HepG2 (cell line): ENCODE measurements around the gene PODXL2. TPM values are rescaled to one million over a fixed set of nuclear protein-coding genes. Genes with fewer than 3 reads are reported as not detected.
A peak's percentile ranks its signal among the peaks of the same experiment; 100 is the strongest.

Source experiments
- CBX1 ChIP-seq: IDR thresholded peaks from one replicate; pipeline ENCODE4 v1.6.1; 2016; ENCODE audit warnings: antibody characterized with exemption, low read depth
- CCDC6 ChIP-seq: sonication (generic); formaldehyde crosslinking; IDR thresholded peaks from 2 replicates; pipeline ENCODE4 v1.8.1; 2022; ENCODE audit warnings: mild to moderate bottlenecking, missing genetic modification reagents, moderate library complexity
- CEBPG ChIP-seq: IDR thresholded peaks from 2 replicates; pipeline ENCODE4 v1.6.1; 2016
- FOXC1 ChIP-seq: sonication (generic); formaldehyde crosslinking; IDR thresholded peaks from 2 replicates; pipeline ENCODE4 v1.8.0; 2022; ENCODE audit warnings: mild to moderate bottlenecking, missing genetic modification reagents, borderline replicate concordance
- GATAD2A ChIP-seq: IDR thresholded peaks from 2 replicates; pipeline ENCODE4 v1.6.1; 2016
- HIVEP1 ChIP-seq: sonication (generic); formaldehyde crosslinking; IDR thresholded peaks from 2 replicates; pipeline ENCODE4 v1.4.0; 2020; ENCODE audit warnings: mild to moderate bottlenecking, missing genetic modification reagents
- NR0B2 ChIP-seq: sonication (generic); formaldehyde crosslinking; IDR thresholded peaks from 2 replicates; pipeline ENCODE4 v1.4.0; 2020; ENCODE audit warnings: mild to moderate bottlenecking, missing genetic modification reagents
- SOX6 ChIP-seq, 2 experiments: fragments of 450-650 bp in 1 of 2; sonication (generic) in 1 of 2; formaldehyde crosslinking in 1 of 2; IDR thresholded peaks; 2 replicates each; pipeline versions ENCODE4 v1.4.0 to v1.6.1; 2017 to 2020; ENCODE audit warnings: antibody characterized with exemption in 1 of 2, mild to moderate bottlenecking in 1 of 2, missing genetic modification reagents in 1 of 2
- TBX2 ChIP-seq: sonication (generic); formaldehyde crosslinking; IDR thresholded peaks from 2 replicates; pipeline ENCODE4 v1.5.0; 2020; ENCODE audit warnings: missing genetic modification reagents, mild to moderate bottlenecking, borderline replicate concordance
- ZIK1 ChIP-seq: sonication (generic); formaldehyde crosslinking; IDR thresholded peaks from 2 replicates; pipeline ENCODE4 v1.5.0; 2020; ENCODE audit warnings: mild to moderate bottlenecking, low read depth, missing genetic modification reagents, borderline replicate concordance
- ZKSCAN1 ChIP-seq: fragments of 150-350 bp; IDR thresholded peaks from 2 replicates; pipeline ENCODE4 v1.6.1; 2014; ENCODE audit warnings: low read length
- ZNF281 ChIP-seq: sonication (generic); formaldehyde crosslinking; IDR thresholded peaks from 2 replicates; pipeline ENCODE4 v1.4.0; 2020; ENCODE audit warnings: missing genetic modification reagents, borderline replicate concordance
- ZNF512 ChIP-seq: sonication (generic); formaldehyde crosslinking; IDR thresholded peaks from 2 replicates; pipeline ENCODE4 v1.4.0; 2020; ENCODE audit warnings: mild to moderate bottlenecking, missing genetic modification reagents
- ZNF670 ChIP-seq: sonication (generic); formaldehyde crosslinking; IDR thresholded peaks from 2 replicates; pipeline ENCODE4 v1.8.0; 2022; ENCODE audit warnings: mild to moderate bottlenecking, missing genetic modification reagents, borderline replicate concordance
- ZNF784 ChIP-seq: sonication (generic); formaldehyde crosslinking; IDR thresholded peaks from 2 replicates; pipeline ENCODE4 v1.5.1; 2020; ENCODE audit warnings: missing genetic modification reagents, mild to moderate bottlenecking, borderline replicate concordance
- polyA plus RNA-seq, 8 experiments: library from polyadenylated mRNA; depleted of rRNA in 3 of 8; stranded (reverse) in 7 of 8; unstranded in 1 of 8; fragments of >200 nt; fragmentation: Illumina TruSeq in 4 of 8; extraction: Trizol in 4 of 8; gene quantifications; 2 replicates each; pipeline versions ENCODE4 v1.2.1 to v1.2.3, GENCODE V29; 2011 to 2016; ENCODE audit warnings: low read depth in 4 of 8, missing spikeins in 1 of 8, mixed read lengths in 1 of 8; ENCODE audit not compliant: insufficient read depth in 1 of 8
- total RNA-seq, 5 experiments: library from RNA; depleted of rRNA; stranded (reverse); fragments of >200 nt; fragmentation: Illumina TruSeq; extraction: Trizol; gene quantifications; 2 replicates each; pipeline ENCODE4 v1.2.3, GENCODE V29; 2016; ENCODE audit warnings: low read depth in 1 of 5
- TF ChIP-seq, protein P1 (sequence below): sonication (generic); formaldehyde crosslinking; IDR thresholded peaks from 2 replicates; pipeline ENCODE4 v1.5.1; 2020; ENCODE audit warnings: missing genetic modification reagents, mild to moderate bottlenecking, borderline replicate concordance
- TF ChIP-seq, protein P2 (sequence below): sonication (generic); formaldehyde crosslinking; conservative IDR thresholded peaks from 2 replicates; pipeline ENCODE4 v1.4.0; 2020; ENCODE audit warnings: missing genetic modification reagents

Gene PODXL2
- total and polyA plus RNA-seq, 2 of the 13 experiments (the other 11 are each of a cell fraction or from before 2014, with no cell fraction given), result 20.4 to 25.1 TPM

GRCh38 chr3:127628788-127629466 is at the start of gene PODXL2 (continued):
- TF ChIP-seq, protein P1, sequence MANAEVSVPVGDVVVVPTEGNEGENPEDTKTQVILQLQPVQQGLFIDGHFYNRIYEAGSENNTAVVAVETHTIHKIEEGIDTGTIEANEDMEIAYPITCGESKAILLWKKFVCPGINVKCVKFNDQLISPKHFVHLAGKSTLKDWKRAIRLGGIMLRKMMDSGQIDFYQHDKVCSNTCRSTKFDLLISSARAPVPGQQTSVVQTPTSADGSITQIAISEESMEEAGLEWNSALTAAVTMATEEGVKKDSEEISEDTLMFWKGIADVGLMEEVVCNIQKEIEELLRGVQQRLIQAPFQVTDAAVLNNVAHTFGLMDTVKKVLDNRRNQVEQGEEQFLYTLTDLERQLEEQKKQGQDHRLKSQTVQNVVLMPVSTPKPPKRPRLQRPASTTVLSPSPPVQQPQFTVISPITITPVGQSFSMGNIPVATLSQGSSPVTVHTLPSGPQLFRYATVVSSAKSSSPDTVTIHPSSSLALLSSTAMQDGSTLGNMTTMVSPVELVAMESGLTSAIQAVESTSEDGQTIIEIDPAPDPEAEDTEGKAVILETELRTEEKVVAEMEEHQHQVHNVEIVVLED (CRISPR knock-in tag), result peak; percentile 58; the same call in 1 of the 2 replicates
- TF ChIP-seq CBX1 (peak; percentile 58), GATAD2A (CRISPR knock-in tag) (peak; percentile 38; the same call in 1 of the 2 replicates), HIVEP1 (CRISPR knock-in tag) (peak; percentile 73; the same call in 1 of the 2 replicates), NR0B2 (CRISPR knock-in tag) (peak; percentile 80; the same call in 1 of the 2 replicates), ZNF281 (CRISPR knock-in tag) (no peak), FOXC1 (peak; percentile 90), ZNF512 (CRISPR knock-in tag) (no peak), TBX2 (CRISPR knock-in tag) (peak; percentile 61; the same call in 1 of the 2 replicates), CEBPG (CRISPR knock-in tag) (no peak), ZKSCAN1 (no peak), ZNF784 (peak; percentile 54; the same call in 1 of the 2 replicates), SOX6 (IDR thresholded peaks at IDR 0.05) (no peak), SOX6 (CRISPR knock-in tag; IDR thresholded peaks at IDR 0.05) (no peak), CCDC6 (CRISPR knock-in tag) (peak; percentile 98), ZIK1 (CRISPR knock-in tag) (peak; percentile 90), ZNF670 (CRISPR knock-in tag) (no peak)
- TF ChIP-seq, protein P2, sequence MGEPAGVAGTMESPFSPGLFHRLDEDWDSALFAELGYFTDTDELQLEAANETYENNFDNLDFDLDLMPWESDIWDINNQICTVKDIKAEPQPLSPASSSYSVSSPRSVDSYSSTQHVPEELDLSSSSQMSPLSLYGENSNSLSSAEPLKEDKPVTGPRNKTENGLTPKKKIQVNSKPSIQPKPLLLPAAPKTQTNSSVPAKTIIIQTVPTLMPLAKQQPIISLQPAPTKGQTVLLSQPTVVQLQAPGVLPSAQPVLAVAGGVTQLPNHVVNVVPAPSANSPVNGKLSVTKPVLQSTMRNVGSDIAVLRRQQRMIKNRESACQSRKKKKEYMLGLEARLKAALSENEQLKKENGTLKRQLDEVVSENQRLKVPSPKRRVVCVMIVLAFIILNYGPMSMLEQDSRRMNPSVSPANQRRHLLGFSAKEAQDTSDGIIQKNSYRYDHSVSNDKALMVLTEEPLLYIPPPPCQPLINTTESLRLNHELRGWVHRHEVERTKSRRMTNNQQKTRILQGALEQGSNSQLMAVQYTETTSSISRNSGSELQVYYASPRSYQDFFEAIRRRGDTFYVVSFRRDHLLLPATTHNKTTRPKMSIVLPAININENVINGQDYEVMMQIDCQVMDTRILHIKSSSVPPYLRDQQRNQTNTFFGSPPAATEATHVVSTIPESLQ (CRISPR knock-in tag), result no peak
